MCF 10A (cell line): ENCODE measurements around the gene TFRC. TPM values are rescaled to one million over a fixed set of nuclear protein-coding genes. Genes with fewer than 3 reads are reported as not detected.
A peak's percentile ranks its signal among the peaks of the same experiment; 100 is the strongest.

Experiments used
- BruUV-seq: library from RNA; stranded (reverse); fragments of 400-500 nt; replicated peaks from 2 replicates; lab custom pipeline; 2021; lab: Mats Ljungman, UMichigan
- CTCF ChIA-PET: fragments of 300-600 bp; sonication (Branson Sonifier 250); formaldehyde crosslinking; extraction: SDS; loops from one replicate; lab custom pipeline; 2021; ENCODE audit warnings: antibody characterized with exemption, inconsistent platforms; lab: Yijun Ruan, JAX
- POLR2A ChIA-PET: fragments of 300-600, 350-650 bp; sonication (Branson Sonifier 250); formaldehyde crosslinking; extraction: SDS; loops from one replicate; lab custom pipeline; 2020; ENCODE audit warnings: antibody characterized with exemption, inconsistent platforms; lab: Yijun Ruan, JAX
- DNase-seq: peaks from one replicate; pipeline ENCODE4 v3.0.0-alpha.2; 2018; ENCODE audit not compliant: unreplicated experiment
- H3K27ac Mint-ChIP-seq: one replicate; pipeline ENCODE4 v1.8.0; 2022; ENCODE audit warnings: mild to moderate bottlenecking, low read depth, mixed read lengths; ENCODE audit not compliant: unreplicated experiment
- H3K27me3 Mint-ChIP-seq: one replicate; pipeline ENCODE4 v1.8.0; 2022; ENCODE audit warnings: mixed read lengths; ENCODE audit not compliant: insufficient read depth, unreplicated experiment
- H3K36me3 Mint-ChIP-seq: one replicate; pipeline ENCODE4 v1.8.0; 2022; ENCODE audit warnings: mild to moderate bottlenecking, moderate library complexity, mixed read lengths; ENCODE audit not compliant: insufficient read depth, unreplicated experiment
- H3K4me1 Mint-ChIP-seq: one replicate; pipeline ENCODE4 v1.8.0; 2022; ENCODE audit warnings: mixed read lengths; ENCODE audit not compliant: insufficient read depth, unreplicated experiment
- H3K4me3 Mint-ChIP-seq: one replicate; pipeline ENCODE4 v1.8.0; 2022; ENCODE audit warnings: mild to moderate bottlenecking, moderate library complexity, mixed read lengths; ENCODE audit not compliant: unreplicated experiment
- H3K9me3 Mint-ChIP-seq: one replicate; pipeline ENCODE4 v1.8.0; 2022; ENCODE audit warnings: mixed read lengths; ENCODE audit not compliant: unreplicated experiment
- CTCF ChIP-seq: fragments of 200-600 bp; IDR thresholded peaks from one replicate; pipeline ENCODE4 v1.8.0; 2022; ENCODE audit warnings: antibody characterized with exemption, mild to moderate bottlenecking; ENCODE audit not compliant: unreplicated experiment
- intact Hi-C: fragments of 100-400 bp; cut with micrococcal nuclease; formaldehyde crosslinking; loops from 2 replicates; pipeline ENCODE4 v1.14.1; 2022
- total RNA-seq: library from RNA; stranded (reverse); gene quantifications from 2 replicates; pipeline ENCODE4 v1.2.3, GENCODE V29; 2022

The TFRC gene
- total RNA-seq, 1 experiment from 2014 or later: 72.9 TPM

- no TSS peak for BruUV-seq
- no peaks in the 10 kb centered on the region for H3K36me3 Mint-ChIP-seq
Observed at GRCh38 chr3:196096382-196096953, 14.6 kb upstream of the TFRC start.

GRCh38 chr3:196093317-196094111 is 11.6 kb upstream of the TFRC start:
- intact Hi-C loops: no loop called here
- CTCF ChIA-PET: interaction anchor here (0.7 to 1.2 kb wide), 2 partner anchors 20 to 229 kb away, joined by 3 to 5 read pairs; no protein-coding TSS in a partner anchor
- peak; percentile 11 for DNase-seq
- H3K27me3 Mint-ChIP-seq: no peaks in the 10 kb centered on the region
- H3K36me3 Mint-ChIP-seq: no peaks in the 10 kb centered on the region
- TF ChIP-seq CTCF: no peak
- no peaks in the 10 kb centered on the region for H3K9me3 Mint-ChIP-seq
- no peak overlapping the region for H3K4me3 Mint-ChIP-seq
- H3K27ac Mint-ChIP-seq: no peak overlapping the region
- POLR2A ChIA-PET: no interaction called here
- no peaks in the 10 kb centered on the region for H3K4me1 Mint-ChIP-seq
- BruUV-seq: no TSS peak

More at GRCh38 chr3:196096382-196096953, 14.6 kb upstream of the TFRC start:
- no peaks in the 10 kb centered on the region for H3K27me3 Mint-ChIP-seq
- H3K27ac Mint-ChIP-seq: no peak overlapping the region
- ChIA-PET CTCF (no interaction called here), POLR2A (interaction anchor here (1.2 to 1.6 kb wide), 2 partner anchors 17 to 39 kb away, joined by 3 to 5 read pairs; no protein-coding TSS in a partner anchor)
- intact Hi-C loops: no loop called here
- no peak for DNase-seq
- no peak for TF ChIP-seq CTCF
- no peaks in the 10 kb centered on the region for H3K9me3 Mint-ChIP-seq
- H3K4me1 Mint-ChIP-seq: no peaks in the 10 kb centered on the region
- no peak overlapping the region for H3K4me3 Mint-ChIP-seq

- Mint-ChIP-seq H3K4me3 (no peak overlapping the region), H3K27ac (no peak overlapping the region), H3K36me3 (no peaks in the 10 kb centered on the region), H3K27me3 (no peaks in the 10 kb centered on the region), H3K4me1 (no peaks in the 10 kb centered on the region), H3K9me3 (no peaks in the 10 kb centered on the region)
- intact Hi-C loops: no loop called here
- no peak for TF ChIP-seq CTCF
- BruUV-seq: no TSS peak
- ChIA-PET POLR2A (no interaction called here), CTCF (interaction anchor here (0.9 kb wide), 1 partner anchor 15 kb away, joined by 3 read pairs; no protein-coding TSS in a partner anchor)
- DNase-seq: no peak
Observed at GRCh38 chr3:196087906-196088305, 6.0 kb upstream of the TFRC start.

GRCh38 chr3:196082619-196082971 is 705 bp upstream of the TFRC start:
- intact Hi-C loops: no loop called here
- ChIA-PET POLR2A (interaction anchor here (0.6 to 5.6 kb wide), 4 partner anchors 26 to 388 kb away, joined by 3 to 70 read pairs (median 4); no protein-coding TSS in a partner anchor), CTCF (no interaction called here)
- no peaks in the 10 kb centered on the region for H3K9me3 Mint-ChIP-seq
- H3K4me3 Mint-ChIP-seq: peak overlapping the region; percentile 94
- H3K27me3 Mint-ChIP-seq: no peaks in the 10 kb centered on the region
- no peak overlapping the region for H3K27ac Mint-ChIP-seq
- H3K4me1 Mint-ChIP-seq: peaks cover 6% of the 10 kb centered on the region
- DNase-seq: no peak
- no TSS peak for BruUV-seq
- no peak for TF ChIP-seq CTCF
- H3K36me3 Mint-ChIP-seq: peaks cover 8% of the 10 kb centered on the region
